Motor neuron (in vitro differentiated cells): ENCODE data around the gene SHKBP1. TPM values are rescaled to one million over a fixed set of nuclear protein-coding genes. Genes with fewer than 3 reads are reported as not detected.
A peak's percentile ranks its signal among the peaks of the same experiment; 100 is the strongest.

Experiments
- ATAC-seq, 8 experiments: fragments of 200-7000 bp; cut with Tn5 transposase; replicated peaks in 6 of 8; 2 replicates each; pipeline ENCODE4 v1.8.0; 2021; ENCODE audit warnings: mild to moderate bottlenecking in 8 of 8, moderate library complexity in 8 of 8
- H3K27ac ChIP-seq, 2 donors: fragments of 250-450 bp; sonication (Bioruptor Pico); 2 replicates each; pipeline ENCODE4 v1.9.0; 2021; ENCODE audit warnings: antibody characterized with exemption in 2 of 2, mild to moderate bottlenecking in 2 of 2, moderate library complexity in 1 of 2
- H3K4me1 ChIP-seq, 2 donors: fragments of 250-450 bp; sonication (Bioruptor Pico); replicated peaks in 1 of 2; 2 replicates each; pipeline ENCODE4 v1.6.1; 2021; ENCODE audit warnings: antibody characterized with exemption in 2 of 2, mild to moderate bottlenecking in 2 of 2, moderate library complexity in 1 of 2
- H3K4me3 ChIP-seq, 5 donors: fragments of 250-450 bp; sonication (Bioruptor Pico); 2 replicates each; pipeline ENCODE4 v1.9.0; 2021; ENCODE audit warnings: antibody characterized with exemption in 5 of 5, mild to moderate bottlenecking in 5 of 5, moderate library complexity in 4 of 5
- WGBS, 10 experiments: fragments of 450-650 bp; shearing (Covaris generic); methylation state at CpG; one replicate each; pipeline ENCODE4 v1.0.0; 2022; 5-methylcytosine and 5-hydroxymethylcytosine counted together
- in situ Hi-C, 9 experiments: fragments of 400-800 bp; cut with MboI; loops; one replicate each; pipeline ENCODE4 v1.15.0; 2021; ENCODE audit warnings: low sequenced_read_pairs in 9 of 9, low pct_unique_long_range_greater_than_20kb in 2 of 9; ENCODE audit not compliant: unreplicated experiment in 9 of 9
- total RNA-seq, 8 experiments: library from RNA; unstranded; fragments of 300-600 nt; gene quantifications; 2 replicates each; pipeline versions ENCODE4 v1.2.3 to v1.2.4, GENCODE V29; 2022

Gene SHKBP1
- total RNA-seq, 8 experiments from 2014 or later, result 10.0 to 37.1 (median 21.2) TPM

- Histone ChIP-seq H3K27ac (no peak overlapping the region), H3K4me3 (no peak overlapping the region), H3K4me1 (peaks cover 3% of the 10 kb centered on the region in 2 donors)
- 67 to 100% (median 86%) methylated on average over 1 to 5 of the region's 5 CpGs; no CpG with 5 or more reads in 1 of the 10 experiments for WGBS, 10 experiments
- ATAC-seq, result no peak
- in situ Hi-C loops, result no loop called here
Observed at GRCh38 chr19:40581531-40581930, 4.9 kb downstream of the SHKBP1 start.

DNA sequence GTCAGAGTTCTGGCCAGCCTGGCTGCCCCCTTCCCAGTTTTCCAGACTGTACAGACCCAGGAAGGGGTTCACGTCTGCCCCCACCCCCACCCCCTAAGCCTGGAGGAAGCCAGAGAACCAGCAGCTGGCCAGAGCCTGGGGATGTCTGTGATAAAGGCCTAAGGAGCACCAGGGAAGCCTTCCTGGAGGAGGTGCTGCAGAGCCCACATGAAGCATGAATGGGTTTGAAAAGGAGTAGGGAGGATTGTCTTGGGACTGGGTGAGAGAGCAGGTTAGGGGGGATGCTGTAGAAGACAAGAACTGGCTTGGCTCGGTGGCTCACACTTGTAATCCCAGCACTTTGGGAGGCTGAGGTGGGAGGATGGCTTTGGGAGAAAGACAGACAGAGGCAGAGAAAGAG, 5.8 kb downstream of the SHKBP1 start:
- 60 to 100% (median 73%) methylated on average over 1 of the region's 2 CpGs; no CpG with 5 or more reads in 6 of the 10 experiments for WGBS, 10 experiments
- in situ Hi-C loops, result no loop called here
- H3K27ac ChIP-seq, result no peak overlapping the region
- no peak for ATAC-seq
- no peak overlapping the region for H3K4me3 ChIP-seq
- H3K4me1 ChIP-seq, result peaks cover 1 to 2% of the 10 kb centered on the region in 2 donors

DNA sequence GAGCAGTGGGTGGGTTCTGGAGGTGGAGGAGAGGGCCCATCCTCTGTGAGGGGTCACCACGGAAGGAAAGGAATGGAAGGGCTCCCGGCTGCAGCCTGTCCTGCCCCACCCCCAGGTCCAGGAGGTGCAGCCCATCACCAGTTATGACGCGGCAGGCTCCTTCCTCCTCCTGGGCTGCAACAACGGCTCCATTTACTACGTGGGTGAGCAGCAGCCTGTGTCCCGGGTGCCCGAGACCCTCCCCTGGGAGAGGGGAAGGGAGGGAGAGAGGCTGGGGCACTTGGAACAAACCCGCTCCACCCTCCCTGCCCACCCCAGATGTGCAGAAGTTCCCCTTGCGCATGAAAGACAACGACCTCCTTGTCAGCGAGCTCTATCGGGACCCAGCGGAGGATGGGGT, 6.6 kb downstream of the SHKBP1 start:
- 60 to 82% methylated on average over 1 to 6 of the region's 14 CpGs; no CpG with 5 or more reads in 8 of the 10 experiments for WGBS, 10 experiments
- in situ Hi-C loops, result no loop called here
- Histone ChIP-seq H3K4me3 (no peak overlapping the region), H3K4me1 (no peaks in the 10 kb centered on the region), H3K27ac (no peak overlapping the region)
- ATAC-seq, result no peak

GRCh38 chr19:40584007-40584406, 7.3 kb downstream of the SHKBP1 start:
- 20 to 93% (median 80%) methylated on average over 1 to 3 of the region's 5 CpGs; no CpG with 5 or more reads in 4 of the 10 experiments for WGBS, 10 experiments
- no peak overlapping the region for H3K4me3 ChIP-seq
- no peak overlapping the region for H3K27ac ChIP-seq
- no peaks in the 10 kb centered on the region for H3K4me1 ChIP-seq
- no peak for ATAC-seq
- in situ Hi-C loops, result no loop called here

- WGBS, 10 experiments, result 40 to 100% (median 88%) methylated on average over 3 to 10 of the region's 11 CpGs; no CpG with 5 or more reads in 1 of the 10 experiments
- Histone ChIP-seq H3K4me1 (no peaks in the 10 kb centered on the region), H3K4me3 (no peak overlapping the region), H3K27ac (no peak overlapping the region)
- ATAC-seq, result no peak
- in situ Hi-C loops, result no loop called here
Observed at GRCh38 chr19:40585241-40585981, 8.7 kb downstream of the SHKBP1 start.

DNA sequence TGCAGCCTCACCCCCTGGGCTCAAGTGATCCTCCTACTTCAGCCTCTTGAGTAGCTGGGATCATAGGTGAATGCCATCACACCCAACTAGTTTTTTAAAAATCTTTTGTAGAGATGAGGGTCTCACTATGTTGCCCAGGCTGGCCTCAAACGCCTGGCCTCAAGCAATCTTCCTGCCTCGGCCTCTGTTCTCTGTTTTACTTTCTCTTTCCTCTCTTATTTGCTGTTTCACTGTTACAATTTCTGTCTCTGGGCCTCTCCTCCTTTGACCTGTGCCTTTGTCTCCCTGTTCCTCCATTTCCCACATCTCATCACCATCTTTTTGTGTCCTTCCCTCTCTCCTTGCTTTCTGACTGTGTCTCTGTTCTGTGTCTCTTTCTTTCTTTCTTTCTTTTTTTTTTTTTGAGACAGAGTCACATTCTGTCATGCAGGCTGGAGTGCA, 9.3 kb downstream of the SHKBP1 start:
- WGBS, 10 experiments, result 40 to 95% (median 82%) methylated on average over 1 to 2 of the region's 2 CpGs; no CpG with 5 or more reads in 1 of the 10 experiments
- in situ Hi-C loops, result no loop called here

DNA sequence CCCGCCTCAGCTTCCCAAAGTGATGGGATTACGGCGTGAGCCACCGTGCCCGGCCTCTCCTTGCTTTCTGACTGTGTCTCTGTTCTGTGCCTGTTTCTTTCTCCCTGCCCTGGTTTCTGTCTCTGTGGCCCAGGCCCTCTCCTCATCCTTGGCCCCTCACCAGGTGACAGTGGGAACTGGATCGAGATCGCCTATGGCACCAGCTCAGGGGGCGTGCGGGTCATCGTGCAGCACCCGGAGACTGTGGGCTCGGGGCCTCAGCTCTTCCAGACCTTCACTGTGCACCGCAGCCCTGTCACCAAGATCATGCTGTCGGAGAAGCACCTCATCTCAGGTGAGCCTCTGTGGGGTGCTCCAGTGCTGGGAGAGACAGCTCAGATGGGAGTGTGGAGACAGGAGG, 9.9 kb downstream of the SHKBP1 start:
- Histone ChIP-seq H3K4me3 (no peak overlapping the region), H3K4me1 (no peaks in the 10 kb centered on the region), H3K27ac (no peak overlapping the region)
- WGBS, 10 experiments, result 60 to 100% (median 99%) methylated on average over 1 to 6 of the region's 14 CpGs; no CpG with 5 or more reads in 4 of the 10 experiments
- in situ Hi-C loops, result no loop called here
- ATAC-seq, result no peak

More for the DNA sequence above, 9.3 kb downstream of the SHKBP1 start:
- H3K27ac ChIP-seq, result no peak overlapping the region
- no peaks in the 10 kb centered on the region for H3K4me1 ChIP-seq
- no peak overlapping the region for H3K4me3 ChIP-seq
- no peak for ATAC-seq

- in situ Hi-C loops, result no loop called here
- WGBS, 10 experiments, result 77 to 100% (median 81%) methylated on average over 1 to 11 of the region's 19 CpGs; no CpG with 5 or more reads in 3 of the 10 experiments
- peaks cover 0 to 3% of the 10 kb centered on the region in 2 donors for H3K4me1 ChIP-seq
- H3K27ac ChIP-seq, result no peak overlapping the region
- H3K4me3 ChIP-seq, result no peak overlapping the region
- no peak for ATAC-seq
Observed at GRCh38 chr19:40588110-40588854, 11.6 kb downstream of the SHKBP1 start.

DNA sequence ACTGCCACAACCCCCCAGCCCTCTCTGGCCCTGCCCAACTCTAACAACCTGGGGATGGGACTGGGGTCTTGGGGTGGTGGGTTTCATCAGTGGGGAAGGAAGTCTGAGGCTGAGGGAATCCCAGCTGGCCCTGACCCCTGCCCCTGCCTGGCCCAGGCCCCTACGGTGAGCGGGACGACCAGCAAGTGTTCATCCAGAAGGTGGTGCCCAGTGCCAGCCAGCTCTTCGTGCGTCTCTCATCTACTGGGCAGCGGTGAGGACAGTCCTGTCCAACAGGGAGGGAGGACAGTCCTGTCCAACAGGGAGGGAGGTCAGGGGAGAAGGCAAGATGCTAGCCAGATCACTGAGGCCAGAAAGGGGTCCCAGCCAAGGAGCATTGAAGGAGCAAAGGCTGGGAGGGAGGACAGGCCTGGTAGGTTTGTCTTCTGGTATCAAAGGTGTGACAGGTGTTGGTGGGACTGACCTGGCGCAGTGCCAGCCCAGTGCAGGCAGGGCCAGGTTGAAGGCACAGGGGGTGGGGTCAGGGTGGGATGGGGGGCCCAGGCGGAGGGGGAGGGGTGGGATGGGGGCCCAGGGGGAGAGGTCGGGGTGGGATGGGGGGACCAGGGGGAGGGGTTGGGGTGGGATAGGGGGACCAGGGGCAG, 12.4 kb downstream of the SHKBP1 start:
- Histone ChIP-seq H3K4me1 (peaks cover 4 to 7% of the 10 kb centered on the region in 2 donors), H3K4me3 (no peak overlapping the region), H3K27ac (no peak overlapping the region)
- 80% methylated on average over 1 of the region's 9 CpGs; no CpG with 5 or more reads in 9 of the 10 experiments for WGBS, 10 experiments
- ATAC-seq, result no peak
- in situ Hi-C loops, result no loop called here

DNA sequence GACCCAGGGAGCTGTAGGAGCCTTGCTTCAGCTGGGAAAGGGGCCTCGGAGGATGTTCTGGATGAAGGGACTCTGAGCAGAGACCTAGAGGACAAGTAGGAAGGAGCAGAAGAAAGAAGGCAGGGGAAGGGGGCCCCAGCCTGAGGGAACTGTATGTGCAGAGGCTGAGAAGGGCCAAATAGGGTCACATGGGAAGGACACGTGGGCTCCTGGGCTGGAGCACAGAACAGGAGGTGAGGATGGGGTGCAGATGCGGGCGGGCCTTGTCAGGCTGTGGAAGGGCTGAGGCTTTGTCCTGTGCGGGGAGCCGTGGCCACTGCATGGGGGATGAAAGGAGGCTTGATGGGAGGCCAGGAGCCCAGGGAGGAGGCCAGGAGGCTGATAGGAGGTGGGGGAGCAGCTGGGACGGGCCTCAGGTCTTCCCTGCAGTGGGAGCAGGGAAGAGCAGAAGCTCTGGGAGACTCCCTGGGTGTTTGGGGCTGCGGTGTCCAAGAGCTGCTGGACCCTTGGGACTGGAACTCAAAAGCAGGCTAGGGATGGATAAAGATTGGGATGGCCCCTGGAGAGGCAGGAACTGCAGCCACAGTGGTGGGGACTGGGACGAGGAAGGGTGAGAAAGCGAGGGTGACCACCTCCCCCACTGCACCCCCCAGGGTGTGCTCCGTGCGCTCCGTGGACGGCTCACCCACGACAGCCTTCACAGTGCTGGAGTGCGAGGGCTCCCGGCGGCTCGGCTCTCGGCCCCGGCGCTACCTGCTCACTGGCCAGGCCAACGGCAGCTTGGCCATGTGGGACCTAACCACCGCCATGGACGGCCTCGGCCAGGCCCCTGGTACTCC, 13.1 kb downstream of the SHKBP1 start:
- peak in 4 of 8 experiments; percentile 26 to 58 (median 54) for ATAC-seq
- in situ Hi-C loops, result no loop called here

DNA sequence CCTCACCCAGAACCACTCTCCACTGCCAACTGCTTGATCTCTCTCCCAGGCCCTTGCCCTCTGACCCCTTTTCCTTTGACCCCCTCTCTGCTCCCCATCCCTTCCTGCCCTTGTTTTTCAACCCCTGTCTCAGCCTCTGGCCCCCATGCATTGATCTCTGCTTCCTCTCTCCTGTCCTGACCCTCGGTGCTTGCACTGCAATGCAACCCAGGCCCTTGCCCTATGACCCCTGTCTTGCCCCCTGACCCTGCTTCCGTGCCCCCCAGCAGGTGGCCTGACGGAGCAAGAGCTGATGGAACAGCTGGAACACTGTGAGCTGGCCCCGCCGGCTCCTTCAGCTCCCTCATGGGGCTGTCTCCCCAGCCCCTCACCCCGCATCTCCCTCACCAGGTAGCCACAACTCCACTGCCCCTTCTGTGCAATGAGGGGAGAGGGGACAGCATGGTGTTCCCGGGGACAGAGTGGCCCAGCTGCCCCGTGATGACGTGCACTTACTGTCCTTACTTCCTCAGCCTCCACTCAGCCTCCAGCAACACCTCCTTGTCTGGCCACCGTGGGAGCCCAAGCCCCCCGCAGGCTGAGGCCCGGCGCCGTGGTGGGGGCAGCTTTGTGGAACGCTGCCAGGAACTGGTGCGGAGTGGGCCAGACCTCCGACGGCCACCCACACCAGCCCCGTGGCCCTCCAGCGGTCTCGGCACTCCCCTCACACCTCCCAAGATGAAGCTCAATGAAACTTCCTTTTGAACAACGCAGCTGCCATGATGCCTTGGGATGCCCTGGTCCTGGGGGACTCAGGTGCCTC, 14.0 kb downstream of the SHKBP1 start:
- Histone ChIP-seq H3K4me1 (peaks cover 15 to 19% of the 10 kb centered on the region in 2 donors), H3K4me3 (no peak overlapping the region), H3K27ac (no peak overlapping the region)
- WGBS, 10 experiments, result 59 to 93% (median 83%) methylated on average over 1 to 8 of the region's 22 CpGs; no CpG with 5 or more reads in 7 of the 10 experiments
- in situ Hi-C loops, result no loop called here
- no peak for ATAC-seq

More for the DNA sequence above, 13.1 kb downstream of the SHKBP1 start:
- Histone ChIP-seq H3K4me3 (no peak overlapping the region), H3K4me1 (peaks cover 11 to 14% of the 10 kb centered on the region in 2 donors), H3K27ac (no peak overlapping the region)
- WGBS, 10 experiments, result 60 to 89% (median 85%) methylated on average over 3 to 6 of the region's 26 CpGs; no CpG with 5 or more reads in 6 of the 10 experiments
